Measurements from ENCODE around the gene CDHR1.
A peak's percentile ranks its signal among the peaks of the same experiment; 100 is the strongest.

Gene CDHR1

DNA sequence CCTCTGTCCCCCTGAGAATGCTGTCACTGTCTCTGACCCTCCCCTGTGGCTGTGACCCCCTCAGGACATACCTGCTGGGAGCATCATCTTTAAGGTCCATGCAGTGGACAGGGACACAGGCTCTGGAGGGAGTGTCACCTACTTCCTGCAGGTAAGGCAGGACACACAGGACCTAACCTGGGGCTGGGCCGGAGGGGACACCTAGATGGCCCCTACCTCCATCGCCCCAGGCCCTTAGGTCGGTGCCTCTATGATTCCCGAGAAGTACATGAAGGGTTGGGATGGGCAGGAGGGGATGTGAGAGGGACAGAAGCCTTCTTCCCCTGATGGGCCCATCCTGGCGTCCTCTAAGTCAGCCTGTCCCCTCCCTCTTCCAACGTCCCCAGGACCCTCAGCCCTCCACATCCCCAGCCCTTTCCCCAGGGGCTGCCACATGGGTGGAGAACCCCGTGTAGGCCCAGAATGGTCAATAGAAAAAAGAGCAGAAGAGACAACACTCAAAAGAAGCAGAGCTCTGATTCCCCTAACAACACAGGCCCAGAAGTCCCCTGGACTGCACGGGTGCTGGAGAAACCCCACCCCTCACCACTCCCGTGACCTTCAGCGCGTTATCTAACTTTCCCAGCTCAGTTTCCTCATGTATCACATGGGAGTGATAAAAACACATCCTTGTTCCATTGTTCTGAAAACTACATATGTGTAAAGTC lies 6.4 kb downstream of the CDHR1 start:
- DNase-seq (ENCODE audit: low read depth in 3 of 3) = no peak

- no peak for DNase-seq (ENCODE audit: low read depth in 3 of 3)
Measured at GRCh38 chr10:84201244-84201606, 6.9 kb downstream of the CDHR1 start.

DNA sequence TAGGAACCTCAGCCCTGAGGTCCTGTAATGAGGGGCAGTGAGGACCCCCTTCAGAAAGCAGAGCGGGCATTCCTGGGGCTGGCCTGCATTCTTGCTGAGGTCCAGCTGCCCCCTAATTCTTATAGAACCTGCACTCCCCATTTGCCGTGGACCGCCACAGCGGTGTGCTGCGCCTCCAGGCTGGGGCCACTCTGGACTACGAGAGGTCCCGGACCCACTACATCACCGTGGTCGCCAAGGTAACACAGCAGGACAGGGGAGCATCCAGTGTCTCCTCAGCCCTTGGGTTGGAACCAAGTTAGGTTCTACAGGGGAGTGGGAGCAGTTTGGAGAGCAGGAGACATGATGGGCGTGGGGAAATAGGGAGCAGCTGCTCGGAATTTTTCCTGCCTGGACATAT lies 7.3 kb downstream of the CDHR1 start:
- DNase-seq (ENCODE audit: low read depth in 3 of 3) = no peak

- DNase-seq (ENCODE audit: low read depth in 3 of 3) = no peak
Measured at GRCh38 chr10:84202349-84202748, 8.0 kb downstream of the CDHR1 start.

DNA sequence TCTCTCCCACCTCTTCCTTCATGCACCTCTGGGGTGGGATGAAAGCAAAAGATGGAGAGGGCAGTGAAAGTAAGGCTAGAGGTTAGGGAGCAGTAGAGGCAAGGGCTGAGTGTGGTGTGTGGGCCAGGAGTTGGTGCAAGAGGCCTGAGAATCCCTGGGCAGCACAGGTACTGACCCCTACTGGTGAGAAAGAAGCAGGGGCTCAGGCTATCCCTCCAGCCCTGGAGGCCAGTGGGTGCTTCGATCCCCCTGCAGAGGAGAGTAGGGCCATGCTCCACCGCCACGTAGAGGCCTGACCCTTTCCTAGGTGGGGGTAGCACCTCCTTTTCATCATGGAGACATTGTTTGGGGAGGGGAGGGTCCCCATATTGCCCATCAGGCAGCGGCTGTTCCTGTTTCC lies 9.8 kb downstream of the CDHR1 start:
- no peak for DNase-seq (ENCODE audit: low read depth in 3 of 3)

DNA sequence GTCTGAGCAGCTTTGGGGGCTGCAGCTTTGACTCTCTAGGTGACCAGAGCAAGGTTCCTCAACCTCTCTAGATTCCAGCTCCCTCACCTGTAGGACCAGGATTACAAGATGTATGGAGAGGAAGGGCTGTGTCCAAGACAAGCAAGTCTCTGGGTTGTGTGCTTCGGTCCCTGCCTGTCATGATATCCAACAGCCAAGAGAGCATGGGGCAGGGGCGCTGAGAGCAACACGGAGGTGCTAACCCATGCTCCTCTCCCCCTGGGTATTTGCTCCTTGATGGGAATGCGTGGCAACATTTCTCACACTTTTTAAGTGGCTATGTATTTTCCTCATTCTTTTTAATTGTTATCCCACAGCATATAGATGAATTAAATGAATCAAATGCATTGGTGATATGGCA lies 10.3 kb downstream of the CDHR1 start:
- no peak for DNase-seq (ENCODE audit: low read depth in 3 of 3)

- peak; percentile 20 to 70 (median 38) for DNase-seq (ENCODE audit: low read depth in 3 of 3)
Measured at GRCh38 chr10:84205049-84205852, 10.9 kb downstream of the CDHR1 start.

DNA sequence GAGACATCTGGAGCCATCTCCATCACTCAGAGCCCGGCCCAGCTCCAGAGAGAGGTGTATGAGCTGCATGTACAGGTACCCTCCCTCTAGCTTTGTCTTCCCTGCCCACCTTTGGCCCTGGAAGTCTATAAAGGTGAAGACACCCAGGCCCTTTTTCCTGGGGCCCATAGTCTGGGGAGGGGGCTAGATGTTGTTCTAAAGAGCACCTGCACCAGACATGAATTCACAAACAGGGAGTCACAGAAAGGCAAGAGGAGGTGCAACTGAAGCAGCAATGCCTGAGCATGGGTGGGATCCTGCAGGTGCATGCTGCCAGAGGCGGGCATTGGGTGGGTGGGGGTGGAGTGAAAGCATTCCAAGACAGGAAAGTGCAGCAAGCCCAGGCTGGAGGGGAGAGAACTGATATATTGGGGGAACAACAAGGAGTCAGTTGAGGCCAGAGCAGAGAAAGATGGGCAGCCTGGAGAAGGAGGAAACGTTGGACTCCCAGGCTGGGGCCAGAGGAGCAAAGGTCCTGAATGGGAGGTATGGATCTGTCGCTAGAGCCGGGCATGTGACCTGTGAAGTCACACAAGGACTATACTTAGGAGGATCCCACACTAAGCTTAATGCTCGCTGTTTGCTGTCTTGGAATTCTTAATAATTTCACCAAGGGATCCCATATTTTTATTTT lies 11.7 kb downstream of the CDHR1 start:
- DNase-seq (ENCODE audit: low read depth in 3 of 3) = no peak

- DNase-seq (ENCODE audit: low read depth in 3 of 3) = no peak
Measured at GRCh38 chr10:84208023-84208422, 13.7 kb downstream of the CDHR1 start.

GRCh38 chr10:84211566-84211965 lies 17.2 kb downstream of the CDHR1 start:
- DNase-seq (ENCODE audit: low read depth in 3 of 3) = no peak

DNA sequence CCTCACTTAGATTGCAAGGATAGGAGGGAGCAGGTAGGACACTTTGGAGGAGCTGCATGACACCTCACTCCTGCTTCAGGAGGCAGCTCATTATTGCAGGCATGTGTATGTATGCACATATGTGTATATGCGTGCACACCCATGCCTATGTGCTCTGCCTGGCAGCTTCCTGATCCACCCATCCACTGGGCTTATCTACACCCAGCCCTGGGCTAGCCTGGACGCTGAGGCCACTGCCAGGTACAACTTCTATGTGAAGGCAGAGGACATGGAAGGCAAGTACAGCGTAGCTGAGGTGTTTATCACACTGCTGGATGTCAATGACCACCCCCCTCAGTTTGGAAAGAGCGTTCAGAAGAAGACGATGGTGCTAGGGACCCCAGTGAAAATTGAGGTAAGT lies 17.7 kb downstream of the CDHR1 start:
- no peak for DNase-seq (ENCODE audit: low read depth in 3 of 3)

GRCh38 chr10:84213076-84213475 lies 18.7 kb downstream of the CDHR1 start:
- DNase-seq (ENCODE audit: low read depth in 3 of 3) = no peak

- no peak for DNase-seq (ENCODE audit: low read depth in 3 of 3)
Measured at GRCh38 chr10:84214046-84214572, 19.8 kb downstream of the CDHR1 start.

- DNase-seq (ENCODE audit: low read depth in 3 of 3) = peak in 1 of 3 experiments; percentile 21
Measured at GRCh38 chr10:84214612-84215235, 20.4 kb downstream of the CDHR1 start.

DNA sequence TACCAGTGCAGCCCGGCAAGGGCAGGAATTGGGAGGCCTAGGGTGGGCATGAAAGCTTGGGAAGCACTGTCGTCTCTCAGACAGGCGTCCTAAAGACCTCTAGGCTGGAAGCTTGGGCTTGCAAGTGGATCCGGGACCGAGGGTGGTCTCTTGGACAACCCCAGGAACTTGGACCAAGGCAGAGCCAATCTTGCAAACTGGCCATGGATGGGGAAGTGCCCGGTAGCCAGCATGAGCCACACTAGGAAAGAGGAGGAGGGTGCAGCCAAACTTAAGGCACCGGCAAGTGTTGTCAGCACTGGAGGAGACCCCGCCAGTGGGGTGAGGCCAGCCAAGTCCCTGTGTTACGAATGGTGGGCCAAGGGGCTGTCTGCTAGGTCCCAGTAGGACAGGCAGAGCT lies 22.5 kb downstream of the CDHR1 start:
- DNase-seq (ENCODE audit: low read depth in 3 of 3) = no peak

- DNase-seq (ENCODE audit: low read depth in 3 of 3) = no peak
Measured at GRCh38 chr10:84217746-84218145, 23.4 kb downstream of the CDHR1 start.

DNA sequence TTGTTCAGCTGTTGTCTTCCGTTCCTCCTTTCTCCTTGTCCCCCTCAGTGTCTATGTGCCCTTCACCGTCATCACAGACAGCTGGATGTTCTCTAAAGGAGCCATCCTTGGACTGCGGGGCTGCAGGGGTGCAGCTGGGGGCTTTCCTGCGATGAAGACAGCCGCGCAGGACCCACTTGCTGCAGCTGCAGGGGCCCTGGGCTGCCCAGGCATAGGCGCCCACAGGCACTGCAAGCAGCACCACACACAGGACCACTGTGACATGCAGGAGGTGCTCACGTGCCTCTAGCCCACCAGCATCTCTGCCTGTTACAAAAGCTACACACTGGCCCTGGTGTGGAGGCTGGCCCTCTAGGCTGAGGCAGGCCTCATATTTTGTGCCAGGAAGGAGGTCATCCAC lies 27.6 kb downstream of the CDHR1 start:
- no peak for DNase-seq (ENCODE audit: low read depth in 3 of 3)

DNA sequence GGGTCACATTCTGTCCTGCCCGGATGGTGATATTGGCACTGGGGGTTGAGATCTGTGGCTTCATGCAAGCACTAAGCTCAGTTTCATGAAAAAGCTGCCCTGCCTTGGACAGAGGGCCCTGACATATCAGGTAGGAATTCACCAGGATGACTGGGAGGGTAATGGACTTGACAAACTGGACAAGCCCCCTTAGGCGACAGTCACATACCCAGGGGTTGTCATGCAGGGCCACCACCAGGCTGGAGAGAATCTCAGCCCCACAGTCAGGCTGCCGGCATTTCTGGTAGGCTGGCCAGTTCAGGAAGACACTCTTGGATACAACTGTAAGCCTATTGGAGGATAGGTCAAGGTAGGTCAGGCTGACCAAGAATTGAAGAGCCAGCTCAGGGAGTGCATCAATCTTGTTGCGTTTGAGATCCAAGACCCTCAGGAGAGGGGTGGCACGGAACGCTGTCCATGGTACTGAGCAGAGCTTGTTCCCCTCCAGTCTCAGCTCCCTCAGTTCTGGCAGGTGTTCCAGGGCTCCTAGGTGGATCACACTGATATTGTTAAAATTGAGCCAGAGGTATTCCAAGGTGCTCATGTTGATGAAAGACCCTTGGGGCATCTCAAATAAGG lies 30.2 kb downstream of the CDHR1 start:
- no peak for DNase-seq (ENCODE audit: low read depth in 3 of 3)

GRCh38 chr10:84225427-84226173 lies 31.3 kb downstream of the CDHR1 start, which contains the start of gene LRIT2:
Gene LRIT2 (minus strand): TSS chr10:84225544. CDS start chr10:84225520, 24 bp downstream.
- no peak for DNase-seq (ENCODE audit: low read depth in 3 of 3)

GRCh38 chr10:84226616-84227015 lies 32.3 kb downstream of the CDHR1 start:
- DNase-seq (ENCODE audit: low read depth in 3 of 3) = no peak

- no peak for DNase-seq (ENCODE audit: low read depth in 3 of 3)
Measured at GRCh38 chr10:84227810-84228209, 33.5 kb downstream of the CDHR1 start.

All from stimulated activated CD4-positive, alpha-beta T cell treated with anti-CD3 and anti-CD28 coated beads, TNF-alpha, amount 100 ng/mL, for 24 hours (primary cell).